GM19372 (cell line): ENCODE measurements around the gene EXOC3.
"Not testable (repeated sequence)": the region's sequence is repeated elsewhere in the genome, so short reads cannot be mapped to it uniquely, and the experiment has no call there.

Experiments
- ATAC-seq: cut with Tn5 transposase; IDR thresholded peaks from one replicate; pipeline ENCODE4 v1.9.1; 2021; ENCODE audit warnings: mild to moderate bottlenecking, low read depth, moderate library complexity; ENCODE audit not compliant: unreplicated experiment

EXOC3 gene

GRCh38 chr5:483011-483410 lies 40.0 kb downstream of the EXOC3 start:
- ATAC-seq = no peak

- no peak for ATAC-seq
These were observed 40.6 kb downstream of the EXOC3 start for GRCh38 chr5:483434-484140.

GRCh38 chr5:484556-484955 lies 41.6 kb downstream of the EXOC3 start:
- no peak for ATAC-seq

GRCh38 chr5:485113-485945 lies 42.4 kb downstream of the EXOC3 start:
- ATAC-seq = no peak

- ATAC-seq = no peak
These were observed 43.0 kb downstream of the EXOC3 start for GRCh38 chr5:485946-486491.

GRCh38 chr5:486597-486996 lies 43.6 kb downstream of the EXOC3 start:
- not testable (repeated sequence) for ATAC-seq

- no peak for ATAC-seq
These were observed 45.3 kb downstream of the EXOC3 start for GRCh38 chr5:488241-488640.

- ATAC-seq = no peak
These were observed 46.0 kb downstream of the EXOC3 start for GRCh38 chr5:488744-489688.

GRCh38 chr5:489689-490080 lies 46.7 kb downstream of the EXOC3 start:
- no peak for ATAC-seq

GRCh38 chr5:490116-491106 lies 47.4 kb downstream of the EXOC3 start:
- ATAC-seq = no peak

- ATAC-seq = no peak
These were observed 48.3 kb downstream of the EXOC3 start for GRCh38 chr5:491119-491855.

GRCh38 chr5:491856-492155 lies 48.8 kb downstream of the EXOC3 start:
- no peak for ATAC-seq

- ATAC-seq = no peak
These were observed 49.4 kb downstream of the EXOC3 start for GRCh38 chr5:492314-492893.

GRCh38 chr5:493119-493701 lies 50.2 kb downstream of the EXOC3 start:
- ATAC-seq = no peak

GRCh38 chr5:493758-494157 lies 50.8 kb downstream of the EXOC3 start:
- ATAC-seq = no peak

GRCh38 chr5:494667-495255 lies 51.8 kb downstream of the EXOC3 start:
- ATAC-seq = no peak

GRCh38 chr5:496028-496427 lies 53.1 kb downstream of the EXOC3 start:
- no peak for ATAC-seq
